ENCODE results near the gene ZFYVE26.
"Not testable (repeated sequence)": the region's sequence is repeated elsewhere in the genome, so short reads cannot be mapped to it uniquely, and the experiment has no call there.

ZFYVE26 gene

DNA sequence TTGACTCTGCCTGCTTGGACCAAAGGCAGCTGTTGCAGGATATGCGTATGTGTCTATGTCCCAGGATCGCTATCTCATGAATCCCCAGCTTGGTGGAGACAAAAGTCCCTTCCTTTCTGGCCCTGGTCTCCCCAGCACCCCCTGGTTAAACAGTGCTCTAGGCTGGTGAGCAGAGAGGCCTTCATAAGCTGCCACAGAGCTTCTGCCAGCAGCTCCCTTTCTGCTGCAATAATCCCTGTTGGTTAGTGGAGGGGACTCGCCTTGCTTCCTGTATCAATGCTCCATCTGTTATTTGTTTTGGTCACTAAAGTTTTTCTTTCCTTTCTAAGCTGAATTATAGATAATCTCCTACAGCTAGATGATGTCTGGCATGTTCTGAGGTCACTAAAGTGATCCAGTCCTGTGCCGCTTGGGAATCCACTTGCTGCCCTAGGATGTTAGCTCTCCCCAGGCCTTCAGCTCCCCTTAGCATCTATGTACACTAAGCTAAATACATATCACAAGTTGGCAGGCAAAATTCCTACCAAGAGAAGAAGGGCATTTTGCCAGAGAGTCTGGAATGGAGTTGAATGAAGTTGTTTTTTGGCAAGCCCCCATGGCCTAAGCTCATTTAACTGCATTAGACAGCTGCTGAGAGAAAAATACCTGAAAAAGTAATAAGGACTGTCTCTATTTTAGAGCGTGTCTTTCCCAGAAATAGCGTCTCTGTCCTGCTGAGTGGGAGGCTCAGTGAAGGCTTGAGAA lies 66.9 kb downstream of the ZFYVE26 start:
- DNase-seq (ENCODE audit: low read depth) = no peak

- DNase-seq (ENCODE audit: low read depth) = no peak
Measured at GRCh38 chr14:67748312-67748711, 68.1 kb downstream of the ZFYVE26 start.

DNA sequence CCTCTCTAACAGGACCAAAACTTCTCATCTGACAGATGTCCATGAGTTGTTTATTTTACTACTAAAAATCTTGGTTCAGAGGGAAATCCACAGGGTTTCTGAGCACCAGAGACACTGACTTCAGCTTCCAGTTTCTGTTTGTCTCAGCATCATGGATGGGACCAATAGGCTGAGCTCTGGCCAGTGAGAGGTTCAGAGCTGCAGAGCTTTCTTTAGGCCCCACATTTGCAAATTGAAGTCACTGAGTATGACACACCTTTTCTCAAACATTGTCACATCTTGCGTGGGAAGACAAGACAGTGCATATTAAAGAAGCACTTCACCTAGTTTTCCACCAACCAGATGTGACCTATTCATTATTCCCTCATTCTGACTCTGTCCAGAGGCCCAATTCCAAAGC lies 69.5 kb downstream of the ZFYVE26 start:
- DNase-seq (ENCODE audit: low read depth) = no peak

DNA sequence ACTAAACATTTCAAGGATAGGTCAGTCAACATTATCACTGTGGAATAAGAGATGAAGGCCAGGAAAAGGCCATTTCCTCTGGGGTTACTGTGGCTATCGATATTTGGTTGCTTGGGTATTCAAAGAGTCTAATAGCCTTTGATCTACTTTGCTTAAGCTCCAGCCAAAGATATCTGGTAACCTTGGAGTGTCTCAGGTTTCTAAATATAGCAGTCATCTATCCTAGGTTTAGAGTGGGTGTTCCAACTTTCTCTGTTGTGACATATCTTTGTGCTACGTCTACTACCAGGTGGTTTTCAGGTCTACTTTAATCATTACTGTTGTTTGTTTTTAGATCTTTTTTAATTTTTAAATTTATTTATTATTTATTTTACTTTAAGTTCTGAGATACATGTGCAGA lies 72.3 kb downstream of the ZFYVE26 start:
- DNase-seq (ENCODE audit: low read depth) = no peak

DNA sequence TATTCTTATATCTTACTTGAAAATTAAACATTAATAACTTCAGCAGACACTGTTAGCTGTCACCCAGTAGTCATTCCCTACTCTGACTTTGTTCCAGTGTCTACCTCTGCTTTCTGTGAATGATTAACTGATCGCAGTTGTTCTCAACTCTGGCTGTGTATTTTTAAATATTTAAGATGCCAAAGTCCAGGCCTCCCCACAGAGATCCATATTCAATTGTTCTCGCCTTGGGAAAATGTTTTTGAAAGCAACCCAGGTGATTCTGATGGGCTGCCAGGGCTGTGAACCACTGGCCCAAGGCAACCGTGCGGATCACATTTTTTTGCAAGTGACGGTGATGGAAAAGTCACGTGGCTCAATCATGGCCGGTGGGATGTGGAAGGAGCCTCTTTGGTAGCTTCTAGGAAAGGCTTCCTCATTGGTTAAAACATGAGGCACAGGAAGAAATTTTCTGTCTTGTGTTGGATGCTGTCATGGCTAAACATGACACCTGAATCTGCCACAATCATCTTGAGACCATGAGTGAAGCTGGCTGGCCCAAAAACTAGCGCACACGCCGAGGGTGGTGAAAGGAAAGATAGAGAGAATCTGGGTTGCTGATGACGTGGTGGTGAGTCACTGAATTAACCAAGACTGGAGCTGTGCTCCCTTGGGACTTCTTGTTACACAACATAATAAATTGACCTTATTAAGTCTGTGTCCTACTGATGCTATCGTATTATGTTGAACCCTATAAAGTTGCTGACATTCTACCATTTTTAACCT lies 77.5 kb downstream of the ZFYVE26 start:
- no peak for DNase-seq (ENCODE audit: low read depth)

DNA sequence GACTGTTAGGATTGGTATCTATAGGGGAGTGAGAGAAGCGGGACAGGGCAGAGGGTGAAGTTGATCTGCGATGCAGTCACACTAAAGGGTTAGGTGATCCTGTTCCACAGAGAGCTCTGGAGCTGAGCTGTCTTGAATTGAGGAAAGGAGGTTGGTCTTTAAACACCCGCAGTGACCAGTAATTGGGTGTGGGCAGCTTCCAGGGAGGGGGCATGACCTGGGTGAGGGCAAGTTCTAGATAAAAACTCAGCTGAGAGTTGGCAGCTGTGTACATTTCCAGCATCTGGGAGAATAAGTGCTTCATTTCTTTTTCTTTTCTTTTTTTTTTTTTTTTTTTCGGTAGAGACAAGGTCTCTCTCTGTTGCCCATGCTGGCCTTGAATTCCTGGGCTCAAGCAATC lies 79.6 kb downstream of the ZFYVE26 start:
- DNase-seq (ENCODE audit: low read depth) = no peak

- no peak for DNase-seq (ENCODE audit: low read depth)
Measured at GRCh38 chr14:67735336-67736147, 80.8 kb downstream of the ZFYVE26 start.

- no peak for DNase-seq (ENCODE audit: low read depth)
Measured at GRCh38 chr14:67734675-67735074, 81.7 kb downstream of the ZFYVE26 start.

DNA sequence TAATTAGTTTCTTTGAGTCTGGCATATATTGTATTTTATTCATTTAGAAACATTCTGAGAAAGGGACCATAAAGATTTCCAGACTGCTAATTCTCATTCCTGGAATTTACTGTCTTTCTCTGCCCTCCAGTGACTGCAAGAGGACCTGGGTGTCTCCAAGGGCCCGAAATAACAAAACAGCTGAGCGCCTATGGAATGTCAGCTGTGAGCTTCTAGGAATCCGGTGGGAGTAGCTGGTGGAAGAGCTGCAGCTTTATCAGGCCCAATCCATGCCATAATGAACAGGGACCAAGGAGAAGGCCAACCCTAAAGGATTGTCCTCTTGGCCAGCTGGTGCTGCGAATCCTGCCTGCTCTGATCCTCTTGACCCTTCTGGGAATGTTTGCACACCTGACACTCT lies 82.8 kb downstream of the ZFYVE26 start:
- DNase-seq (ENCODE audit: low read depth) = no peak

DNA sequence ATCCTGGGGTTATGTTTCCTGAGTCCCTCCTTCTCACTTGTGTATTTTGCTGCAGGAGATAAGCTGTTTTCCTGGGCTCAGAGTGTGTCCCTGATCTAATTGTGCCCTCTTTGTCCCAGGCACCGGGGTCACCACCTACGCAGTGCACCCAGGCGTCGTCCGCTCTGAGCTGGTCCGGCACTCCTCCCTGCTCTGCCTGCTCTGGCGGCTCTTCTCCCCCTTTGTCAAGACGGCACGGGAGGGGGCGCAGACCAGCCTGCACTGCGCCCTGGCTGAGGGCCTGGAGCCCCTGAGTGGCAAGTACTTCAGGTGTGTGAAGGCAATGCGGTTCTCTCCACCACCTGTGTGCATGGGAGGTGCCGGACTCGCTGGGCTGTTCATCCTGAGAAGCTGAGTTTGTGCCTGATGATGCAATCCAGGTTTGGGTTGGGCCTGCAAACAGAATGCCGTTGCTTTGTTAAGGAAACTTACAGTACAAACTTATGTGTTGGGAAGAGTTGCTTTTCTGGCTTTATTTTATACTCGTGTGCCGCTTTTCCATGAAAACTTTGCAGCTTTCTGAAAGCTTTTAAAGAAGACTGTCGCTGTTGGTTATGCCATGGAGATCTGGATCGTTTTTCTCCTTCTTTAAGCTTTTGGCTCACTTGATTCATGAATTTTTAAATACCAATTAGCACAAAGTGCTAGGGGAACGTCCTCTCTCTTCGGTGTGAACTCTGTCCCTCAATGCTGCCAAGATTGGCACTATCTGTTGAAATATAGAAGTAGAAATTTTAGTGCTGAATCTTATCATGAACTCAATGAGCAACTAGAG lies 87.1 kb downstream of the ZFYVE26 start:
- DNase-seq (ENCODE audit: low read depth) = no peak

GRCh38 chr14:67728258-67728657 lies 88.1 kb downstream of the ZFYVE26 start:
- no peak for DNase-seq (ENCODE audit: low read depth)

DNA sequence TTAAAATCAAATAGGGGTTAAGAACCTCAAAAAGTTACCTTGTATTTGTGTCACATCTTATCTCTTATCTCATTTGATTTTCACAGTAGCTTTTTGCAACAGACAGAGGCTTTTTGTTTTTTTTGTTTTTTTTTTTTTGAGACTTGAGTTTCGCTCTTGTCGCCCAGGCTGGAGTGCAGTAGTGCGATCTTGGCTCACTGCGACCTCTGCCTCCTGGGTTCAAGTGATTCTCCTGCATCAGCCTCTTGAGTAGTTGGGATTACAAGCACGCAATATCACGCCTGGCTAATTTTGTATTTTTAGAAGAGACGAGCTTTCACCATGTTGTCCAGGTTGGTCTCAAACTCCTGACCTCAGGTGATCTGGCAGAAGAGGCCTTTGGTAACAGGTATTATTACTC lies 89.0 kb downstream of the ZFYVE26 start:
- DNase-seq (ENCODE audit: low read depth) = no peak

- no peak for DNase-seq (ENCODE audit: low read depth)
Measured at GRCh38 chr14:67725171-67725570, 91.2 kb downstream of the ZFYVE26 start.

DNA sequence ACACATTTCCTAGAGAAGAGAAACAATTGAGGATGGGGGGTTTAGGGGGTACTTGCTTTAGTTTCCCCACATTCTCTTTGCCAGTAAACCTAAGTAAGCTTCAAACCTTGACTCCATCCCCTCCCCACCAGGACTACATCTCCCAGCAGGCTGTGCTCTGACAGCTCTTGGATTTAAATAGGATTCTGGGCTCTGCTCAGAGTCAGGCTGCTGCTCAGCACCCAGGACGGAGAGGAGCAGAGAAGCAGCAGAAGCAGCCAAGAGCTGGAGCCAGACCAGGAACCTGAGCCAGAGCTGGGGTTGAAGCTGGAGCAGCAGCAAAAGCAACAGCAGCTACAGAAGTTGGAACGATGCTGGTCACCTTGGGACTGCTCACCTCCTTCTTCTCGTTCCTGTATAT lies 94.1 kb downstream of the ZFYVE26 start:
- no peak for DNase-seq (ENCODE audit: low read depth)

DNA sequence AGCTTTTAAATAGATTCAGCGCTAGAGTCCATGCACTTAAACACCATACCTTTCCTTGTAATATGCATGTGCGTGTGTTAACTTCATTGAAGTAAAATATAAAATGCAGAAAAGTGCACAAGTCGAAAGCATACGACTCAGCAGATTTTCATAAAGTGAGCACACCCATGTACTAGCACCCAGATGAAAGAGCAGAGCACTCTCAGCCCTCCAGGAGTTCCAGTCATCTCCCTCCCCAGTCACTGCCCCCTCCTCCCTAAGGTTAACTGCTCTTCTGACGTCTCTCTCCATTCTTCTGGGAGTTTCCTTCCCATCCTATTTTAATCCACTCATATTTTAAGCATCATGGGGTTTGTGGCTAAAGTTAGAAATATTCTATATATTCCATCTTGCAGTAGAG lies 94.5 kb downstream of the ZFYVE26 start:
- DNase-seq (ENCODE audit: low read depth) = no peak

DNA sequence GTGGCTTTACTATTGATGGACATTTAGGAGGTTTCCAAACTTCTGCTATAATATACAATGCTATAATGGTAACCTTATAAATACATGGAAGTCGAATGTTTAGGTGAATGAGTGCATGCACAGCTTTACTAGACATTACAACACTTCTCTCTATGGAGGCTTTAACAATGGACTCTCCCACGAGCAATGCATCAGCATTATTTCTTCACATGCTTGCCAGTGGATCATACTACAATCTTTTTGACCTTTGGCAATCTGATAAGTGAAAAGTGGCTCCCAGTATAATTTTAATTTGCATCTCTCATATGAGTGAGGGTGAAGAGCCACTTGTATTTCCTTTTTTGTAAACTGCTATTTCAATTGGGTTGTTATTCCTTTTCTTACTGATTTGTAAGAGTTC lies 96.5 kb downstream of the ZFYVE26 start:
- no peak for DNase-seq (ENCODE audit: low read depth)

DNA sequence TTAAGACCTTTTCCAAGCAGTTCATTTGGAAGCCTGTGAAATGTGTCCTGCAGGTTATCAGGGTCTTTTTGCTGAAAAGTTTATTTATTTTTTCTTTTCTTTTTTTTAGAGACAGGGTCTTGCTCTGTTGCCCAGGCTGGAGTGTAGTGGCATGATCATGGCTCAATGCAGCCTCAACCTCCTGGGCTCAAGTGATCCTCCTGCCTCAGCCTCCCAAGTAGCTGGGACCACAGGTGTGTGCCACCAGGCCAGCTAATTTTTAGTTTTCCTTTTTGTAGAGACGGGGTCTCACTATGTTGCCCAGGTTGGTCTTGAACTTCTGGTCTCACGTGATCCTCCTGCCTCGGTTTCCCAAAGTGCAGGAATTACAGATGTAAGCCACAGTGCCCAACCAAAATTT lies 97.0 kb downstream of the ZFYVE26 start:
- DNase-seq (ENCODE audit: low read depth) = not testable (repeated sequence)

DNA sequence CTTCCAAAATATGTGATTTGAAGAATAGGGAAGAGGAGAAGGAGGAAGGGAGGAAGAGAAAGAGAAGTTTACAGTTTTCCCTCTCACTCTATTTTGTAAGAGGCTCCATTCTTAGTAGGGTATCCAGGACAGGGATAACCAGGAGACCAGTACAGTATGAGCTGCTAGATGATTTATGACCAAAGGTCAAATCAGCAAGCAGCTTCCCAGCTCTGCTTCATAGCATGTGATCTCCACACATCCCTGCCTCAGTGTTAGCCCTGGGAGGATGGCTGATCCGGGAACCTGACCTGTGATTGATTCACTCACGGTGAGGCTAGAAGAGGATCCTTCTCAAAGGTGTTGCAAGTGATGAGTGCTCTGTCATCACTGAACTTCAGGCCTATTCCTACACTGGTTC lies 98.1 kb downstream of the ZFYVE26 start:
- no peak for DNase-seq (ENCODE audit: low read depth)

GRCh38 chr14:67717048-67717447 lies 99.3 kb downstream of the ZFYVE26 start:
- DNase-seq (ENCODE audit: low read depth) = no peak

- no peak for DNase-seq (ENCODE audit: low read depth)
Measured at GRCh38 chr14:67710209-67710608, 106.2 kb downstream of the ZFYVE26 start.

GRCh38 chr14:67709796-67710195 lies 106.6 kb downstream of the ZFYVE26 start:
- not testable (repeated sequence) for DNase-seq (ENCODE audit: low read depth)

GRCh38 chr14:67709346-67709745 lies 107.0 kb downstream of the ZFYVE26 start:
- not testable (repeated sequence) for DNase-seq (ENCODE audit: low read depth)

All from T-helper 22 cell (primary cell).